Nephron (organoid): Measurements from ENCODE around the gene ARHGAP22.

Experiments used
- H3K27ac Mint-ChIP-seq, 3 experiments: 2 replicates each; pipeline ENCODE4 v1.8.0; 2020; ENCODE audit warnings: mixed read lengths in 3 of 3, mild to moderate bottlenecking in 2 of 3, moderate library complexity in 1 of 3
- H3K27me3 Mint-ChIP-seq: 2 replicates; pipeline ENCODE4 v1.8.0; 2021; ENCODE audit warnings: low read depth, mild to moderate bottlenecking, moderate library complexity, mixed read lengths
- H3K36me3 Mint-ChIP-seq: 2 replicates; pipeline ENCODE4 v1.8.0; 2020; ENCODE audit warnings: low read depth, mixed read lengths
- H3K4me1 Mint-ChIP-seq: 2 replicates; pipeline ENCODE4 v1.8.0; 2020; ENCODE audit warnings: mixed read lengths
- H3K4me3 Mint-ChIP-seq, 3 experiments: 2 replicates each; pipeline ENCODE4 v1.8.0; 2020; ENCODE audit warnings: mild to moderate bottlenecking in 3 of 3, mixed read lengths in 3 of 3, moderate library complexity in 2 of 3
- H3K9me3 Mint-ChIP-seq: 2 replicates; pipeline ENCODE4 v1.8.0; 2020; ENCODE audit warnings: mixed read lengths
- TF ChIP-seq, protein P1 (sequence below), 3 experiments: fragments of 200-600 bp; sonication (generic); IDR thresholded peaks; one replicate each; pipeline ENCODE4 v1.5.0; 2021; ENCODE audit warnings: antibody characterized with exemption in 3 of 3; ENCODE audit not compliant: unreplicated experiment in 3 of 3

Gene ARHGAP22

DNA sequence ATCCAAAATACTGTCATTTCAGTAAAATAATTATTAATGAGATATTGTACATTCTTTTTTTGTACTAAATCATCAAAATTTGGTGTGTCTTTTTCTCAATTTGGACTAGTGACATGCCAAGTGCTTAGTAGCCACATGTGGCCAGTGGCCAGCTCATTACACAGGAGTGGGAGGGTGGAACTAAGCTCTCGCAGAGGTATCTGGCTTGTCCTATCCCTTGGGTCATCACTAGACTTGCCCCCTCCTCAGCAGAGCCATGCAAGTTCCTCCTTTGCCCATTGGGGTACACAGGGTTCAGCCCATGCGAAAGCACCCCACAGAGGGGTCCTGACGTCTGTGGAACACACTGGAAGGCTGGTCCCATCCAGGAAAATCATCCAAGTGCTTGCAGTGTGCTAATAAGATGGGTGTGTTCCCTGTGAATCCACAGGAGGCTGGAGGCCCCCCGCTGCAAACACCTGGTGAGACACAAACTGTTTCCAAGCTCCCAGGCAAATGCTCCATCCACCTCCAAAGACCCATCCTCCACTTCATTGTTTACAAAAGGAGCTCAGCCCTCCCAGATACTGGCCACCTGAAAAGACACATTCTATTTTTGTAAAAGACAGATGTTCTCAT is 1.3 kb downstream of the ARHGAP22 start:
- Mint-ChIP-seq H3K27ac (no peak overlapping the region), H3K4me1 (no peaks in the 10 kb centered on the region), H3K27me3 (peaks cover 56% of the 10 kb centered on the region), H3K9me3 (no peaks in the 10 kb centered on the region), H3K36me3 (no peaks in the 10 kb centered on the region), H3K4me3 (peak overlapping the region in 1 of 3 experiments; percentile 71)
- TF ChIP-seq, protein P1, sequence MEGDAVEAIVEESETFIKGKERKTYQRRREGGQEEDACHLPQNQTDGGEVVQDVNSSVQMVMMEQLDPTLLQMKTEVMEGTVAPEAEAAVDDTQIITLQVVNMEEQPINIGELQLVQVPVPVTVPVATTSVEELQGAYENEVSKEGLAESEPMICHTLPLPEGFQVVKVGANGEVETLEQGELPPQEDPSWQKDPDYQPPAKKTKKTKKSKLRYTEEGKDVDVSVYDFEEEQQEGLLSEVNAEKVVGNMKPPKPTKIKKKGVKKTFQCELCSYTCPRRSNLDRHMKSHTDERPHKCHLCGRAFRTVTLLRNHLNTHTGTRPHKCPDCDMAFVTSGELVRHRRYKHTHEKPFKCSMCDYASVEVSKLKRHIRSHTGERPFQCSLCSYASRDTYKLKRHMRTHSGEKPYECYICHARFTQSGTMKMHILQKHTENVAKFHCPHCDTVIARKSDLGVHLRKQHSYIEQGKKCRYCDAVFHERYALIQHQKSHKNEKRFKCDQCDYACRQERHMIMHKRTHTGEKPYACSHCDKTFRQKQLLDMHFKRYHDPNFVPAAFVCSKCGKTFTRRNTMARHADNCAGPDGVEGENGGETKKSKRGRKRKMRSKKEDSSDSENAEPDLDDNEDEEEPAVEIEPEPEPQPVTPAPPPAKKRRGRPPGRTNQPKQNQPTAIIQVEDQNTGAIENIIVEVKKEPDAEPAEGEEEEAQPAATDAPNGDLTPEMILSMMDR (IDR thresholded peaks at IDR 0.05; ENCODE audit: unreplicated experiment in 3 of 3) = no peak

DNA sequence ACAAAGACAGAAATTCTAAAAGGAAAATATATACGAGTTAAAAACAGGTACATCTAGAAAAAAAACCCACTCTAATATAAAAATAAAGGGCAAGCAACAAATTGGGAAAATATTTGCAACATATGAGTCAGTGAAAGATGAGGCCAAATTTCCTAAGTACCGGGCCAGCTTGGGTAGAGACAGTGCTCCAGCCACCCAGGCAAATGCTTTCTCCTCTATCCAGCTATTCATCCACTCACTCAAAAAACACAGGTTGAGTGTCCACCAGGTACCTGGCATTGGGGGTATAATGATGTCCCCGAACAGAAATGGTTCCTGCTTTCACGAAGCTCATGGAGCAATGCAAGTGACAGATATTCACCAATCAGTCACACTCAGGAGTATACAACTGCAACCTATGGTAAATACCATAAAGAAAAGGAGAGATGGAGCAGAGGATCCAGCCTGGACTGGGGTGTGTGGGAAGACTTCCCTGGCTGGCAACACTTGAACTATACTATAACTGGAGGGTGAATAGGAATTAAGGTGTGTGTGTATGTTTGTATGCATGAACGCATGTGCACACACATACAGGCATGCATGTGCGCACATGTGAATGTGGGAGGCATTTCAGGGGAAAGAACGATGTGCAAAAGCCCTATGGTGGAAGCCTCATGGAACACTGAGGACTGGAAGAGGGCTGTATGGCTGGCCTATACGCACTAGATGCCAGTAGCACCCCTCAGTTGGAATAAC is 2.3 kb downstream of the ARHGAP22 start:
- H3K27ac Mint-ChIP-seq = no peak overlapping the region
- no peaks in the 10 kb centered on the region for H3K9me3 Mint-ChIP-seq
- no peaks in the 10 kb centered on the region for H3K36me3 Mint-ChIP-seq
- H3K4me1 Mint-ChIP-seq = no peaks in the 10 kb centered on the region
- TF ChIP-seq, protein P1 (IDR thresholded peaks at IDR 0.05; ENCODE audit: unreplicated experiment in 3 of 3) = no peak
- H3K4me3 Mint-ChIP-seq = peak overlapping the region in 1 of 3 experiments; percentile 13
- H3K27me3 Mint-ChIP-seq = peaks cover 56% of the 10 kb centered on the region

DNA sequence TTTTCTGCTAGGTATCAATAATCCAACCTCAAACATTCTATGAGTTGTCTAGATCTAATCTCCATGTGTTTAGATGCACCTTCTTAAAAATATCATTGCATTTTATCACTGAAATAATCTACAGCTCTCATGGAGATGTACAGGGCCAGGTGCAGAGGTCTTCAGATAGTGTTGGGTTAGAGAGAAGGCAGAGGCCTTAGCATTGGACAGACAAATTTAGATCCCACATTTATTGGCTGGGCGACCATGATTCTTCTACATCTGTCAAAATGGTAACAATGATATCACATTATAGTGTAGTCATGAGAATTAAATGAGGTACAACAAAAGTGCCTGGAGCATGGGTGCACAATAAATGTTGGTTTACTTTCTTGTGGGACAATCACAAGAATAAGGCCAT is 3.1 kb downstream of the ARHGAP22 start:
- TF ChIP-seq, protein P1 (IDR thresholded peaks at IDR 0.05; ENCODE audit: unreplicated experiment in 3 of 3) = no peak
- H3K27me3 Mint-ChIP-seq = peaks cover 49% of the 10 kb centered on the region
- H3K27ac Mint-ChIP-seq = no peak overlapping the region
- no peaks in the 10 kb centered on the region for H3K36me3 Mint-ChIP-seq
- H3K9me3 Mint-ChIP-seq = no peaks in the 10 kb centered on the region
- no peaks in the 10 kb centered on the region for H3K4me1 Mint-ChIP-seq
- no peak overlapping the region for H3K4me3 Mint-ChIP-seq

DNA sequence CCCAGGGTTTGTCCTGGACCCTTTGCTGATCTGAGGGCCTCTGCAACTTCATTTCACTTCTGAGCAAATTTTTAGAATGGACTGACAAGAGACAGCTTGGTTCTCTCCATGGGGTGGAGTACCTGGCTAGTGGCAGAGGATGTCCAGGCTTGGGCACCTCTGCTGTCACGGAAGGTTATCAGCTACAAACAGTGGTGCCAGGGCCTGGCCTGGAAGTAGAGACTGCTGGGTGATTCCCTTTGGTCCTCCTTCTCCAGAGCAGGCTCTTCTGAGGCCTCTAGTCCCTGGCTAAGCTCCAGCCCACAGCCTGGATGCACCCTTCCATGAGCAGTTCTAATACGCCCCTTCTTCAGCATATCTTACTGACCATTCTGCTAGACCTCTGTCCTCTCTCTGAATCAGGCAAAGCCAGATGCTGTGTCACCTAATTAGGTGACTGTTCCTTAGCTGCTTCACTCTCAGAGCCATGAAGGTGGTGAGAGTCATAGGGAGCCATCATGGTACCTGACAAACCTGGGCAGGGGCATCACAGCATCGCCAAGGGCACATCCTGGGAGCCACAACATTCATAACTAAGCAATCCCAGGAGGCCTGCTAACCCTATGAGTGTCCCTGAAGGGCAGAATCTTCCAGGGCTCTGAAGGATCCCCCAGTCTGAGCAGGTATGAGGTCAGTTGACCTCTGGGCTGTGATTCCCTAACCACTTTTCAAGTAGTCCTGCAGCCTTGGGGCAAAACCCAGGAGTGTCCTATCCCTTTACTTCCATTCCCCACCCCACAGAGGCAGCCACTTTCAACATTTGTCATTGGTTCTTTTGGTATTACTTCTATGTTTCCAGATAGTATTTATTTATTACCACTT is 4.0 kb downstream of the ARHGAP22 start:
- Mint-ChIP-seq H3K36me3 (no peaks in the 10 kb centered on the region), H3K4me3 (no peak overlapping the region), H3K27me3 (peaks cover 42% of the 10 kb centered on the region), H3K27ac (no peak overlapping the region), H3K9me3 (no peaks in the 10 kb centered on the region), H3K4me1 (no peaks in the 10 kb centered on the region)
- TF ChIP-seq, protein P1 (IDR thresholded peaks at IDR 0.05; ENCODE audit: unreplicated experiment in 3 of 3) = no peak

DNA sequence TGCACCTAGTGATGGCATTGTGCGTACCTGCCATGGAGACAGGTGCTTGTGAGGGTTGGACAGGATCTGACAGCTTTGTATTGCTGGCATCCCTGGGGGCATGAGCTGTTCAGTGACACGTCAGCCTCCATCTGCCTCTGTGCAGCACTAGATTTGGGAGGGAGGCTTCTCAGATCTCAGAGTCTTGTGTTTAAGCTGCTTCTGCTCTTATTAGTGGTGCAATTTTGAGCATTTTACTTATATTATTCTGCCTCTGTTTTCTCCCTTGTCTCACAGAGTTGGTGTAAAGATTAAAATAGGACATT is 5.1 kb downstream of the ARHGAP22 start:
- Mint-ChIP-seq H3K4me1 (peaks cover 5% of the 10 kb centered on the region), H3K27ac (no peak overlapping the region), H3K9me3 (no peaks in the 10 kb centered on the region), H3K4me3 (no peak overlapping the region), H3K27me3 (peaks cover 37% of the 10 kb centered on the region), H3K36me3 (no peaks in the 10 kb centered on the region)
- TF ChIP-seq, protein P1 (IDR thresholded peaks at IDR 0.05; ENCODE audit: unreplicated experiment in 3 of 3) = no peak
